Endothelial cell of umbilical vein (primary cell): Measurements from ENCODE around the gene MT1B. TPM values are rescaled to one million over a fixed set of nuclear protein-coding genes. Genes with fewer than 3 reads are reported as not detected.

Experiments used
- BruUV-seq: library from RNA; stranded (reverse); fragments of 400-500 nt; replicated peaks from 2 replicates; lab custom pipeline; 2021; lab: Mats Ljungman, UMichigan
- CTCF ChIA-PET: fragments of 300-600, 350-600 bp; sonication (Branson Sonifier 250); formaldehyde crosslinking; loops from one replicate; lab custom pipeline; 2021; ENCODE audit warnings: antibody characterized with exemption, inconsistent platforms; lab: Charles Lee
- POLR2A ChIA-PET: fragments of 300-600, 350-600 bp; sonication (Branson Sonifier 250); formaldehyde crosslinking; loops from one replicate; lab custom pipeline; 2021; ENCODE audit warnings: antibody characterized with exemption, inconsistent platforms; lab: Charles Lee
- DNase-seq: peaks from one replicate; pipeline ENCODE4 v3.0.0-alpha.2; 2011; ENCODE audit warnings: low read depth, low spot score
- FAIRE-seq: peaks from 2 replicates; lab custom pipeline; 2011; peaks lifted over from hg19 to GRCh38; lab: Jason Lieb, UNC
- H2AFZ ChIP-seq: 2 replicates; pipeline ENCODE4 v1.6.0; 2012; ENCODE audit warnings: low read depth, low read length, control low read depth, inconsistent platforms
- H3K27ac ChIP-seq: 2 replicates; pipeline ENCODE4 v1.5.1; 2011; ENCODE audit warnings: low read depth, mild to moderate bottlenecking, control low read depth, low read length, moderate library complexity; ENCODE audit not compliant: insufficient read depth
- H3K27me3 ChIP-seq, 2 experiments: 2 replicates each; pipeline versions ENCODE4 v1.6.0 to v1.6.1; 2011; ENCODE audit warnings: low read length in 2 of 2, mixed read lengths in 1 of 2; ENCODE audit not compliant: control insufficient read depth in 2 of 2, insufficient read depth in 2 of 2
- H3K36me3 ChIP-seq, 2 experiments: 2 replicates in 1 of 2; 3 replicates in 1 of 2; pipeline ENCODE4 v1.5.1; 2011; ENCODE audit warnings: low read length in 2 of 2, mild to moderate bottlenecking in 1 of 2, moderate library complexity in 1 of 2; ENCODE audit not compliant: control insufficient read depth in 2 of 2, insufficient read depth in 2 of 2; ENCODE audit errors: extremely low read depth in 1 of 2
- H3K4me1 ChIP-seq: 3 replicates; pipeline ENCODE4 v1.5.1; 2011; ENCODE audit warnings: mild to moderate bottlenecking, low read length; ENCODE audit not compliant: control insufficient read depth, insufficient read depth; ENCODE audit errors: extremely low read depth
- H3K4me2 ChIP-seq: 2 replicates; pipeline ENCODE4 v1.6.1; 2011; ENCODE audit warnings: low read length, control low read depth, mixed read lengths; ENCODE audit not compliant: insufficient read depth
- H3K4me3 ChIP-seq, 3 experiments: fragments of 200-600 bp in 1 of 3; sonication (generic), shearing (Covaris generic) in 1 of 3; replicated peaks in 1 of 3; 2 replicates each; pipeline ENCODE4 v1.5.1; 2011 to 2016; ENCODE audit warnings: control low read depth in 3 of 3, low read length in 3 of 3, mild to moderate bottlenecking in 2 of 3, inconsistent platforms in 1 of 3, low read depth in 1 of 3, moderate library complexity in 1 of 3; ENCODE audit not compliant: insufficient read depth in 1 of 3
- H3K79me2 ChIP-seq: 2 replicates; pipeline ENCODE4 v1.6.0; 2012; ENCODE audit warnings: low read length, inconsistent platforms; ENCODE audit not compliant: control insufficient read depth, insufficient read depth
- H3K9ac ChIP-seq: replicated peaks from 2 replicates; pipeline ENCODE3; 2011; ENCODE audit warnings: low read length, control low read depth; ENCODE audit not compliant: insufficient read depth; ENCODE audit errors: extremely low read depth
- H3K9me1 ChIP-seq: replicated peaks from 3 replicates; pipeline ENCODE4 v1.6.0; 2011; ENCODE audit warnings: mild to moderate bottlenecking, low read length; ENCODE audit not compliant: control insufficient read depth, insufficient read depth; ENCODE audit errors: extremely low read depth
- H3K9me3 ChIP-seq: replicated peaks from 2 replicates; pipeline ENCODE4 v1.5.1; 2012; ENCODE audit warnings: low read length, inconsistent platforms; ENCODE audit not compliant: control insufficient read depth, insufficient read depth
- H4K20me1 ChIP-seq: replicated peaks from 2 replicates; pipeline ENCODE3; 2011; ENCODE audit warnings: mild to moderate bottlenecking, low read length; ENCODE audit not compliant: control insufficient read depth, insufficient read depth; ENCODE audit errors: extremely low read depth
- CTCF ChIP-seq, 2 donors: IDR thresholded peaks; 1 replicate in 1 of 2; 2 replicates in 1 of 2; pipeline ENCODE4 v1.5.1; 2011; ENCODE audit warnings: low read length in 2 of 2, mild to moderate bottlenecking in 2 of 2, moderate library complexity in 2 of 2, control low read depth in 1 of 2, inconsistent platforms in 1 of 2, low read depth in 1 of 2; ENCODE audit not compliant: insufficient read depth in 1 of 2; ENCODE audit errors: extremely low read depth in 1 of 2
- EZH2 ChIP-seq: IDR thresholded peaks from 2 replicates; pipeline ENCODE4 v1.6.1; 2012; ENCODE audit warnings: borderline replicate concordance, low read depth, mild to moderate bottlenecking, moderate library complexity, low read length, inconsistent platforms; ENCODE audit not compliant: severe bottlenecking
- JUN ChIP-seq: IDR thresholded peaks from 2 replicates; pipeline ENCODE4 v1.6.1; 2011; ENCODE audit warnings: borderline replicate concordance, low read depth; ENCODE audit not compliant: insufficient read length, insufficient read depth
- MAX ChIP-seq: IDR thresholded peaks from 2 replicates; pipeline ENCODE4 v1.6.1; 2011; ENCODE audit not compliant: insufficient read depth, insufficient read length
- dilution Hi-C: fragments of 300-500 bp; cut with MboI; formaldehyde crosslinking; loops from one replicate; pipeline ENCODE4 v1.15.0; 2019; ENCODE audit warnings: low sequenced_read_pairs; ENCODE audit not compliant: extremely low pct_ligation_motif_present
- intact Hi-C: fragments of 100-400 bp; cut with micrococcal nuclease; formaldehyde crosslinking; loops from one replicate; pipeline ENCODE4 v1.10.0; 2022
- polyA plus RNA-seq, 4 experiments: library from polyadenylated mRNA; depleted of rRNA in 3 of 4; stranded (reverse) in 3 of 4; unstranded in 1 of 4; fragments of >200 nt; gene quantifications; 2 replicates each; pipeline versions ENCODE4 v1.2.1 to v1.2.3, GENCODE V29; 2011 to 2012; ENCODE audit warnings: missing spikeins in 1 of 4
- total RNA-seq: library from RNA; stranded (reverse); gene quantifications from 2 replicates; pipeline ENCODE4 v1.2.3, GENCODE V29; 2021

MT1B gene
- total and polyA plus RNA-seq, 2 donors (not counting 3 experiments of a cell fraction or from before 2014, with no cell fraction given): not detected

GRCh38 chr16:56603589-56603988 lies 48.1 kb upstream of the MT1B start:
- Histone ChIP-seq H3K27me3 (no peaks in the 10 kb centered on the region), H3K4me1 (peaks cover 28% of the 10 kb centered on the region), H3K27ac (no peak overlapping the region), H3K9me3 (no peaks in the 10 kb centered on the region), H3K4me2 (no peak overlapping the region), H2AFZ (no peak overlapping the region), H3K4me3 (no peak overlapping the region), H3K79me2 (peaks cover 2% of the 10 kb centered on the region), H3K9ac (no peak overlapping the region), H3K9me1 (no peaks in the 10 kb centered on the region), H3K36me3 (no peaks in the 10 kb centered on the region), H4K20me1 (no peaks in the 10 kb centered on the region)
- ChIA-PET POLR2A (no interaction called here), CTCF (interaction anchor here (0.6 to 7.8 kb wide), 30 partner anchors 9 to 190 kb away, joined by 3 to 118 read pairs (median 5); partner anchors contain the start of genes MT1A, MT1E, MT1M and MT1X)
- dilution Hi-C loops (no loop called here), intact Hi-C loops (loop anchor here (1.0 kb wide), 1 partner anchor 99 kb away; no protein-coding TSS in a partner anchor)
- DNase-seq (peak; percentile 51), FAIRE-seq (peak; percentile 71)
- no TSS peak for BruUV-seq
- TF ChIP-seq JUN: no peak
- peak; percentile 31 to 53 for TF ChIP-seq CTCF (IDR thresholded peaks at IDR 0.05; ENCODE audit: extremely low read depth in 1 of 2, insufficient read depth in 1 of 2, low read depth in 1 of 2, low read length in 2 of 2)
- no peak for TF ChIP-seq MAX

- dilution Hi-C loops: no loop called here
- Histone ChIP-seq H3K27ac (peak overlapping the region; percentile 99), H3K27me3 (no peaks in the 10 kb centered on the region), H4K20me1 (no peaks in the 10 kb centered on the region), H3K4me2 (no peak overlapping the region), H3K4me3 (no peak overlapping the region), H2AFZ (no peak overlapping the region), H3K36me3 (no peaks in the 10 kb centered on the region), H3K9ac (no peak overlapping the region), H3K9me3 (no peaks in the 10 kb centered on the region), H3K9me1 (no peaks in the 10 kb centered on the region), H3K4me1 (peaks cover 30% of the 10 kb centered on the region), H3K79me2 (peaks cover 10% of the 10 kb centered on the region)
- ChIA-PET CTCF (interaction anchor here (1.5 to 7.8 kb wide), 5 partner anchors 13 to 97 kb away, joined by 4 to 118 read pairs (median 14); partner anchors contain the start of gene MT1A), POLR2A (interaction anchor here (3.4 kb wide), 1 partner anchor 21 kb away, joined by 20 read pairs; the partner anchor contains the start of gene MT1E)
- BruUV-seq: no TSS peak
- FAIRE-seq: no peak
- no peak for DNase-seq
- TF ChIP-seq EZH2: no peak
- intact Hi-C loops: no loop called here
Observed at GRCh38 chr16:56604966-56605365, 46.7 kb upstream of the MT1B start.
